SHP77 treated with DMSO at 0.1 percent for 48 hours (cell line): Measurements from ENCODE around the gene IDH1.
"Not testable (repeated sequence)": the region's sequence is repeated elsewhere in the genome, so short reads cannot be mapped to it uniquely, and the experiment has no call there.

Source experiments
- DNase-seq: peaks from one replicate; lab custom pipeline; 2025; lab: John Stamatoyannopoulos, UW

Gene IDH1

DNA sequence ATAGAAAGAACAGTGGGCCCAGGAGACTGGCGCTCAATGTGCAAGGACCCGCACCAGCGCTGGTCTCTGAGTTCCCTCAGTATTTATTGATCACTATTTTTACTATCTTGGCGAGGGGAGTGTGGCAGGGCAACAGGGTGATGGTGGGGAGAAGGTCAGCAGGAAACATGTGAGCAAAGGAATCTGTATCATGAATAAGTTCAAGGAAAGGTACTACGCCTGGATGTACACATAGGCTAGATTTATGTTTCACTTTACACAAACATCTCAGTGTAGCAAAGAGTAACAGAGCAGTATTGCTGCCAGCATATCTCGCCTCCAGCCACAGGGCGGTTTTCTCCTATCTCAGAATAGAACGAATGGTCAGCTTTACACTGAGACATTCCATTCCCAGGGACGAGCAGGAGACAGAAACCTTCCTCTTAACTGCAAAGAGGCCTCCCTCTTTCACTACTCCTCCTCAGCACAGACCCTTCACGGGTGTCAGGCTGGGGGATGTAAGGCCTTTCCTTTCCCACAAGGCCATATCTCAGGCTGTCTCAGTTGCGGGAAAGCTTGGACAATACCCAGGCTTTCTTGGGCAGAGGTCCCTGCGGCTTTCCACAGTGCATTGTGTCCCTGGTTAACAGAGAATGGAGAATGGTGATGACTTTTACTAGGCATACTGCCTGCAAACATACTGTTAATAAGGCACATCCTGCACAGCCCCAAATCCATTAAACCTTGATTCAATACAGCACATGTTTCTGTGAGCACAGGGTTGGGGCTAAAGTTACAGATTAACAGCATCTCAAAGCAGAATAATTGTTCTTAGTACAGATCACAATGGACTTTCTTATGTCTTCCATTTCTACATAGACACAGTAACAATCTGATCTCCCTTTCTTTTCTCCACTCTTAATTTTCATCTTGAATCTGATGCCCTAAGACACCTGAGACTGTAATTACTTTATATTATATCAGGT is 2.3 kb upstream of the IDH1 start:
- DNase-seq, result not testable (repeated sequence)

DNA sequence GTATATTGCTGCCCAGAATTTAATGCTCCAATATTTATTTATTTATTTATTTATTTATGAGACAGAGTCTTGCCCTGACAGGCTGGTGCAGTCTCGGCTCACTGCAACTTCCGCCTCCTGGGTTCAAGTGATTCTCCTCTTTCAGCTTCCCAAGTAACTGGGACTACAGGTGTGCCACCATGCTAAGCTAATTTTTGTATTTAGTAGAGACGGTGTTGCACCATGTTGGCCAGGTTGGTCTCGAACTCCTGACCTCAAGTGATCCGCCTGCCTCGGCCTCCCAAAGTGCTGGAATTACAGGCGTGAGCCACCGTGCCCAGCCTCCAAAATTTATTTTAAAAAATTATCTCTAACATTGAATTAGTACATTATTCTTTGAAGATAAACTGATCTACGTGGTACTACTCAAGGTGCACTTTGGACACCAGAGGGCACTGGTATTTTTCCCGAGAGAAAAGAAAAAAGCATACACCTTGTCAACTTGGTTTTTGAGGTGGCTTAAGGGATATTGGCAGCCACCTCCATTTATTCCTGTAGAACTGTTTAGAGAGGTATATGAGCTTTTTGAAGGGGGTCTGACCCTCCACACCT is 1.4 kb upstream of the IDH1 start:
- DNase-seq, result no peak

- no peak for DNase-seq
These were observed 761 bp upstream of the IDH1 start for GRCh38 chr2:208255557-208256106.

- peak; percentile 51 for DNase-seq
These were observed 577 bp downstream of the IDH1 start for GRCh38 chr2:208254118-208254870.

- DNase-seq, result no peak
These were observed 1.2 kb downstream of the IDH1 start for GRCh38 chr2:208253600-208254117.

DNA sequence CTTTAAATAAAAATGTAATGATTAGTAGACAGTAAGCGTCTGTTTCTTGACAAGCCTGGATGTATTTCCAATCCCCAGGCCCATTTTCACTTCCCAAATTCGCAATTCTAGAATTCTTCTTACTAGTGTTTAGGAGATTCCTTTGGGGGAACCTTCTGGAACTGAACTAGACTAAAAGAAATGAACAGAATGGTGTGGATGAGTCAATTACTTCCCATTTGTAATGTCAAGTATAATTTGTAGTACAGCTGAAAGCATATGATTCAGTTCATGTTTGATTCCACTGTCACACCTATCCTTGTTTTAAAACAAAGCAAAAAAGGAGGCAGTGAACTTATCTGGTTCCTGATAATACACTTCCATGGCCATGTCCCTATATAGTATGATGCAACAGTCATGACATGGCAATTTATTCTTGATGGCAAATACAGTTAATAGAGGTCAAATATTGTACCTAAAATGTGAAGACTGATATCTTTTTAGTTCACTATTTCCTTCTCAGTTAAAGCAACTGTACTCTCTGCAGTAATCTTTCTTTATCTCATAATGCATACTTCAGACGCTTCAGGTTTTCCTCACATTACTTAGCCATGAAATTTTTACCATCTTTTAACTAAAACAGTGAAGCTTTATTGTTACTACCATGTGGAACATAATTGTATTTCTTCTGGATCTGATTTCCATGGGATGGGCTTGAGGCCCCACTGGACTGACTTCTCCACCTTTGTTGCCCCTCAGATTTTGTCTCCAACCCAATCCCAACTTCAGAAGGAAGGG is 2.0 kb downstream of the IDH1 start:
- DNase-seq, result no peak

GRCh38 chr2:208251098-208251497 is 3.8 kb downstream of the IDH1 start:
- no peak for DNase-seq

- DNase-seq, result no peak
These were observed 4.5 kb downstream of the IDH1 start for GRCh38 chr2:208250388-208250787.

DNA sequence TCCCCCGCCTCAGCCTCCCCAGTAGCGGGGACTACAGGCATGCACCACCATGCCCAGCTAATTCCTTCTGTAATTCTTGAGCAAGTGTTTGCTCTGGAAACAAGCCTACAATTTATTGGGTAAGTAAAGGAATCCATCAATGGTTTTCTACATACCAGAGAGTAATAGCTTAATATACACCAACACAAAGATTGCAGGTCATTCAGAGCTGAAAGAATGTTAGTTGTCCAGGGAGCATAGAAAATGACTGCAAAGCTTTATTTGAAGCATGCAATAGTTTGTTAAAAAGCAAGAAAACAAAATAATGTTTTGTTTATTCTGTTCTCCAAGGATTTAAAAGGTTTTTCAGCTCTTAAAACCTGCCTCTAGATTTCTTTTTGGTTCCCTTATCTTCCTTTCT is 5.6 kb downstream of the IDH1 start:
- no peak for DNase-seq

- DNase-seq, result no peak
These were observed 6.3 kb downstream of the IDH1 start for GRCh38 chr2:208248601-208249000.

- no peak for DNase-seq
These were observed 9.1 kb downstream of the IDH1 start for GRCh38 chr2:208245746-208246145.

DNA sequence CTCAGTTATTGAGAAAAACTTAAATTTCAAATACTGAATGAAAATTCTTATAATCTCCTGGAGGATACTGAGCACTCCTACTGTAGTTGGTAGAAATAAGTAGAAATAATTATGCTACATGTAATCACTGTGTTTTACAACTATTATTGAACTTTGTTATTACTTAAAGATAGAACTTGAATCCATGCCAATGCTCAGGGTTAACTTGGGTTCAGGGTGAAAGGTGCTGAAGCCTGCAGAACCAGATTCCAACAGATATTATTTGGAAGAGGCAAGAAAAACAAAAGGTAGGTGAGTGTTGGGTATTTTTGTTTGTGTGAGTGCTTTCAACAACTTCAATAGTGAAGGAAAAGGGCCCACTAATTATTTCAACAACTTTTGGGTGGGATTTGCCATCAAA is 10.4 kb downstream of the IDH1 start:
- DNase-seq, result no peak

- DNase-seq, result no peak
These were observed 14.2 kb downstream of the IDH1 start for GRCh38 chr2:208240619-208241209.

DNA sequence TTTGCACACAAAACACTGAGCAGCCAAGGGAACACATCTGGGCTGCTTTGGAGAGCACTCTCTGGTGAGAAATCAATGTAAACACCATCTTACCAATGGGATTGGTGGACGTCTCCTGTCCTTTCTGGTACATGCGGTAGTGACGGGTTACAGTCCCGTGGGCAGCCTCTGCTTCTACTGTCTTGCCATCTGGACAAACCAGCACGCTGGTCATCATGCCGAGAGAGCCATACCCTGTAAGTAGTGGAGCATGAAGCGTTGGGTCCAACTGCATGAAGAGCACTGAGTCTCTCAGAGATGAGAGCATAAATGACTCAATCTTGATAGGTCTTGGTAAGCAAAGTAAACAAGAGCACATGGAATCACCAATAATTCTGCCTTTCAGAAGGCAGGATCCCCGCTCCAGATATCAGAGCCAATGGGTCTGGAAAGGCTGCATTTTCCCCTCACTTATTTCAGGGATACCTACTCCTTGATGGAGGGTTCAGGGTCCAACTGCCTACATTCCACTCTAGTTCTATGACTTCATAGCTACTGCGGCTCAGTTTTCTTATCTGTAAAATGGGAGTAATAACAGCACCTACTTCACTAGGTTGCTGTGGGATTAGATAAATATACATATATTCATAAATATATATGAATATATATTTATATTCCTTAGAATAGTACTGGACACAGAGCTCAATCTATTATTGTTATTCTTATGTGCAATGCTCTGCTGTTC is 14.9 kb downstream of the IDH1 start:
- DNase-seq, result no peak

DNA sequence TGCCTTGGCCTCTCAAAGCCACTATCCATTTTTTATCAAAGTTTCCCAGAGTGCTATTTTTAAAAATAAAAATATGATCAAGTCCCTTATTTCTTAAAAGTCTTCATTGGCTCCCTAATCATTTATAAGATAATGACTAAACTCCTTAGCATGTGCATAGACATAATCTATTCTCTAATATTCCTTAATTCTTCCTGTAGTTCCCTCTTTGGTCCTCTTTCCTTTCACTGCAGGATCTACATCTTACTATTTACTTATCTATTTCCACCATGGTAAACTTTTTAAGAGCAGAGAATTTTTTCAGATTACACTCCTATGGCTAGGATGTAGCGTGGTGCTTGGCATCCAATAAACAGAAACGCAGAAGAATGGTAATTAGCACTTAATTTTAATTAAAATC is 19.0 kb downstream of the IDH1 start:
- DNase-seq, result no peak

GRCh38 chr2:208234786-208235185 is 20.1 kb downstream of the IDH1 start:
- no peak for DNase-seq

- DNase-seq, result no peak
These were observed 26.4 kb downstream of the IDH1 start for GRCh38 chr2:208228476-208228875.

DNA sequence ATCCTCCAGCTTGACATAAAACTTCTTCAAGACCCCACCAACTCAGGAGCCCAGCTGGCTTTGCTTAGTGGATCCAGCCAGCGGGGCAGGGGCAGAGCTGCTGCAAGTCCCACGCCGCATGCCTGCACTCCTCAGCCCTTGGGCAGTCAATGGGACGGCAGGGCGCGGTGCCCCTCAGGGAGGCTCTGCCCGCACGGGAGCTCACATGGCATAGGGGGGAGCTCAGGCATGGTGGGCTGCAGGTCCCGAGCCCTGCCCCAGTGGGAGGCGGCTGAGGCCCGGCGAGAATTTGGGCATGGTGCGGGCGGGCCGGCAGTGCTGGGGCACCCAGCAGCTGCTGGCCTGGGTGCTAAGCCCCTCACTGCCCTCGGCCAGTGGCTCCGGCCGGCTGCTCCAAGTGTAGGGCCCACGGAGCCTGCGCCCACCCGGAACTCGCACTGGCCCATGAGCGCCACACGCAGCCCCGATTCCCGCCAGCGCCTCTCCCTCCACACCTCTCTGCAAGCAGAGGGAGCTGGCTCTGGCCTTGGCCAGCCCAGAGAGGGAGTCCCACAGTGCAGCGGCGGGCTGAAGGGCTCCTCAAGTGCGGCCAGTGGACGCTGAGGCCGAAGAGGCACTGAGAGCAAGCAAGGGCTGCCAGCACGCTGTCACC is 27.2 kb downstream of the IDH1 start:
- DNase-seq, result no peak

DNA sequence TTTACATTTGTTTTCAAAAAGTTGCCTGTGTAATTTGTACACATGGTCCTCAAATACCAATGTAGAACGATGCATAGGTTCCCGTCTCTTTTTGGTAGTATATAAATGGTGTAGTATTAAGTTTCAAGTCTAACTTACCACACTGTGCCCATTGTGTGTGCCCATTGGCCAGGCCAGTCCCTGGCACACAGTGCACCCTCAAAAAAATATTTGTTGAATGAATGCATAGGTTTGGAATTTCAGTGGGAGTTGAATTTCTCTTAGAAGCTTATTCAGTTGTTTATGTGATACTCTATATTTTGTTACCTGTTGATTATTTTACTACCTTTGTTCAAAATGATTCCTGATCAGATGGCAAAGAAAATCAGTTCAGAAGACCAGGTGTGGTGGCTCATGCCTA is 30.1 kb downstream of the IDH1 start:
- no peak for DNase-seq

- no peak for DNase-seq
These were observed 32.5 kb downstream of the IDH1 start for GRCh38 chr2:208222351-208222750.
